H1 (cell line): Measurements from ENCODE around the gene DNAJB8. TPM values are rescaled to one million over a fixed set of nuclear protein-coding genes. Genes with fewer than 3 reads are reported as not detected.

ENCODE experiments used
- CTCF ChIA-PET: fragments of 300-600 bp; sonication (Branson Sonifier 250); formaldehyde crosslinking; loops from one replicate; lab custom pipeline; 2021; ENCODE audit not compliant: partially characterized antibody; lab: Charles Lee
- POLR2A ChIA-PET: fragments of 300-600 bp; sonication (Branson Sonifier 250); formaldehyde crosslinking; loops from one replicate; lab custom pipeline; 2021; ENCODE audit warnings: inconsistent platforms; ENCODE audit not compliant: partially characterized antibody; lab: Charles Lee
- DNase-seq, 2 experiments: peaks; one replicate each; pipeline versions ENCODE4 v3.0.0 to v3.0.0-alpha.2; 2010 to 2022; ENCODE audit warnings: low spot score in 2 of 2, low read depth in 1 of 2, mixed read lengths in 1 of 2
- FAIRE-seq: peaks from 2 replicates; lab custom pipeline; 2011; peaks lifted over from hg19 to GRCh38; lab: Jason Lieb, UNC
- H2AFZ ChIP-seq: 2 replicates; pipeline ENCODE4 v1.8.1; 2012; ENCODE audit warnings: low read length, inconsistent platforms
- H2AK5ac ChIP-seq: 2 replicates; pipeline ENCODE4 v1.6.1; 2013; ENCODE audit warnings: low read depth, low read length
- H2BK120ac ChIP-seq: replicated peaks from 2 replicates; pipeline ENCODE3; 2013; ENCODE audit warnings: low read depth, low read length, inconsistent platforms
- H2BK12ac ChIP-seq: 2 replicates; pipeline ENCODE4 v1.6.1; 2013; ENCODE audit warnings: low read depth, low read length
- H2BK15ac ChIP-seq: 2 replicates; pipeline ENCODE4 v1.6.1; 2013; ENCODE audit warnings: low read length
- H2BK20ac ChIP-seq: 2 replicates; pipeline ENCODE4 v1.6.1; 2013; ENCODE audit warnings: low read length
- H2BK5ac ChIP-seq: 2 replicates; pipeline ENCODE4 v1.6.1; 2013; ENCODE audit warnings: low read depth, low read length
- H3K14ac ChIP-seq: 2 replicates; pipeline ENCODE4 v1.6.1; 2013; ENCODE audit warnings: inconsistent platforms; ENCODE audit not compliant: insufficient read length
- H3K18ac ChIP-seq: 2 replicates; pipeline ENCODE4 v1.6.1; 2013; ENCODE audit warnings: low read length; ENCODE audit errors: extremely low read depth
- H3K23ac ChIP-seq: 2 replicates; pipeline ENCODE4 v1.6.1; 2013; ENCODE audit warnings: inconsistent platforms; ENCODE audit not compliant: insufficient read length
- H3K23me2 ChIP-seq: 2 replicates; pipeline ENCODE4 v1.6.1; 2013; ENCODE audit warnings: low read depth, low read length
- H3K27ac ChIP-seq: 2 replicates; pipeline ENCODE4 v1.6.1; 2011; ENCODE audit warnings: low read depth, low read length, inconsistent platforms
- H3K27me3 ChIP-seq, 4 experiments: replicated peaks in 1 of 4; 1 replicate in 1 of 4; 2 replicates in 3 of 4; pipeline versions ENCODE4 v1.6.1 to v1.8.1; 2011 to 2013; ENCODE audit warnings: low read length in 3 of 4, mild to moderate bottlenecking in 3 of 4, inconsistent platforms in 2 of 4, mixed read lengths in 2 of 4, moderate library complexity in 1 of 4; ENCODE audit not compliant: control insufficient read depth in 3 of 4, insufficient read depth in 3 of 4; ENCODE audit errors: extremely low read depth in 1 of 4
- H3K36me3 ChIP-seq, 4 experiments: 2 replicates each; pipeline versions ENCODE4 v1.6.1 to v1.8.1; 2011 to 2013; ENCODE audit warnings: mild to moderate bottlenecking in 4 of 4, low read length in 3 of 4, moderate library complexity in 2 of 4, control low read depth in 1 of 4, inconsistent platforms in 1 of 4; ENCODE audit not compliant: insufficient read depth in 4 of 4, control insufficient read depth in 2 of 4
- H3K4ac ChIP-seq: replicated peaks from 2 replicates; pipeline ENCODE3; 2013; ENCODE audit warnings: low read length, low read depth, mixed read lengths, inconsistent platforms; ENCODE audit not compliant: insufficient read length
- H3K4me1 ChIP-seq, 4 experiments: replicated peaks in 1 of 4; 1 replicate in 1 of 4; 2 replicates in 3 of 4; pipeline versions ENCODE4 v1.6.1 to v1.8.1; 2011 to 2013; ENCODE audit warnings: low read length in 3 of 4, inconsistent platforms in 2 of 4, mixed read lengths in 1 of 4; ENCODE audit not compliant: insufficient read depth in 4 of 4, control insufficient read depth in 3 of 4
- H3K4me2 ChIP-seq, 2 experiments: 2 replicates each; pipeline versions ENCODE4 v1.6.1 to v1.8.1; 2011 to 2013; ENCODE audit warnings: low read depth in 2 of 2, low read length in 2 of 2, control low read depth in 1 of 2, inconsistent platforms in 1 of 2, mild to moderate bottlenecking in 1 of 2; ENCODE audit not compliant: insufficient read depth in 1 of 2
- H3K4me3 ChIP-seq, 4 experiments: fragments of 200-600, 300-600 bp in 1 of 4; sonication (generic), shearing (Covaris generic), sonication (Bioruptor Twin) in 1 of 4; 2 replicates each; pipeline versions ENCODE4 v1.5.1 to v1.8.1; 2011 to 2016; ENCODE audit warnings: low read length in 4 of 4, low read depth in 3 of 4, control low read depth in 2 of 4, inconsistent platforms in 2 of 4, mild to moderate bottlenecking in 2 of 4, mixed read lengths in 1 of 4, moderate library complexity in 1 of 4; ENCODE audit not compliant: insufficient read depth in 2 of 4; ENCODE audit errors: extremely low read depth in 1 of 4
- H3K56ac ChIP-seq: replicated peaks from 2 replicates; pipeline ENCODE3; 2013; ENCODE audit warnings: low read depth, mild to moderate bottlenecking, mixed read lengths, low read length, inconsistent platforms; ENCODE audit not compliant: insufficient read length
- H3K79me1 ChIP-seq: 2 replicates; pipeline ENCODE4 v1.6.1; 2013; ENCODE audit warnings: low read depth, low read length, control low read depth
- H3K79me2 ChIP-seq, 2 experiments: 2 replicates each; pipeline versions ENCODE4 v1.6.1 to v1.8.1; 2012 to 2013; ENCODE audit warnings: low read length in 2 of 2, mild to moderate bottlenecking in 2 of 2, inconsistent platforms in 1 of 2; ENCODE audit not compliant: insufficient read depth in 2 of 2, control insufficient read depth in 1 of 2
- H3K9ac ChIP-seq, 4 experiments: replicated peaks in 1 of 4; 1 replicate in 1 of 4; 2 replicates in 3 of 4; pipeline versions ENCODE4 v1.6.1 to v1.8.1; 2011 to 2013; ENCODE audit warnings: low read depth in 3 of 4, low read length in 3 of 4, control low read depth in 2 of 4, mild to moderate bottlenecking in 2 of 4, moderate library complexity in 2 of 4, inconsistent platforms in 1 of 4; ENCODE audit errors: extremely low read depth in 1 of 4
- H3K9me3 ChIP-seq, 2 experiments: 2 replicates each; pipeline versions ENCODE4 v1.6.1 to v1.8.1; 2012 to 2013; ENCODE audit warnings: mild to moderate bottlenecking in 2 of 2, moderate library complexity in 2 of 2, control low read depth in 1 of 2, inconsistent platforms in 1 of 2, low read depth in 1 of 2, low read length in 1 of 2, mixed read lengths in 1 of 2; ENCODE audit not compliant: insufficient read depth in 2 of 2
- H4K20me1 ChIP-seq, 2 experiments: replicated peaks in 1 of 2; 2 replicates each; pipeline versions ENCODE3 to v1.8.1; 2011 to 2013; ENCODE audit warnings: inconsistent platforms in 2 of 2, low read length in 2 of 2, mild to moderate bottlenecking in 1 of 2; ENCODE audit not compliant: insufficient read depth in 2 of 2, control insufficient read depth in 1 of 2
- H4K5ac ChIP-seq: 2 replicates; pipeline ENCODE4 v1.6.1; 2013; ENCODE audit warnings: low read length, low read depth, mixed read lengths, inconsistent platforms; ENCODE audit not compliant: insufficient read length
- H4K8ac ChIP-seq: 2 replicates; pipeline ENCODE4 v1.8.0; 2013; ENCODE audit warnings: mild to moderate bottlenecking, moderate library complexity, low read length, inconsistent platforms; ENCODE audit not compliant: insufficient read depth; ENCODE audit errors: extremely low read depth
- H4K91ac ChIP-seq: replicated peaks from 2 replicates; pipeline ENCODE3; 2013; ENCODE audit warnings: low read length, mixed read lengths, inconsistent platforms; ENCODE audit not compliant: insufficient read length
- EZH2 ChIP-seq: fragments of 200-600 bp; sonication (generic); IDR thresholded peaks from 2 replicates; pipeline ENCODE4 v1.7.1; 2012; ENCODE audit warnings: low read depth, mild to moderate bottlenecking, moderate library complexity, low read length, inconsistent platforms; ENCODE audit not compliant: severe bottlenecking
- HDAC2 ChIP-seq, 2 experiments: fragments of 300-600 bp in 1 of 2; sonication (generic) in 1 of 2; IDR thresholded peaks; 2 replicates each; pipeline ENCODE4 v1.6.1; 2011 to 2012; ENCODE audit warnings: low read depth in 2 of 2, low read length in 2 of 2, mild to moderate bottlenecking in 2 of 2, moderate library complexity in 2 of 2, borderline replicate concordance in 1 of 2, inconsistent platforms in 1 of 2
- WGBS, 2 experiments: shearing (Covaris generic) in 1 of 2; methylation state at CpG; one replicate each; pipeline versions ENCODE4 v1.1.6 to v1.1.7; 2013 to 2015; ENCODE audit warnings: low lambda C conversion rate in 2 of 2, mixed read lengths in 2 of 2, inconsistent platforms in 1 of 2, low coverage in 1 of 2, missing lambda C conversion rate in 1 of 2; ENCODE audit not compliant: insufficient replicate concordance in 2 of 2, insufficient coverage in 1 of 2, insufficient read length in 1 of 2; ENCODE audit errors: extremely low coverage in 1 of 2, missing lambda C conversion rate in 1 of 2; 5-methylcytosine and 5-hydroxymethylcytosine counted together
- polyA plus RNA-seq, 7 experiments: library from polyadenylated mRNA; depleted of rRNA in 3 of 7; stranded (reverse) in 5 of 7; unstranded in 2 of 7; fragments of >200 nt in 5 of 7; fragments of 200-250 nt in 2 of 7; gene quantifications; 1 replicate in 5 of 7; 2 replicates in 1 of 7; 4 replicates in 1 of 7; pipeline versions ENCODE4 v1.2.1 to v1.2.3, GENCODE V29; 2011 to 2013; ENCODE audit warnings: missing spikeins in 2 of 7, mixed read lengths in 2 of 7
- total RNA-seq: library from RNA; stranded (reverse); fragmentation: NEBNext Ultra II Directional; extraction: Animal tissue kit (Norgen Biotek cat#: 25700); gene quantifications from 2 replicates; pipeline ENCODE4 v1.2.1, GENCODE V29; 2021

DNAJB8 gene
- total and polyA plus RNA-seq, 2 of the 8 experiments (the other 6 are each of a cell fraction or from before 2014, with no cell fraction given): not detected

DNA sequence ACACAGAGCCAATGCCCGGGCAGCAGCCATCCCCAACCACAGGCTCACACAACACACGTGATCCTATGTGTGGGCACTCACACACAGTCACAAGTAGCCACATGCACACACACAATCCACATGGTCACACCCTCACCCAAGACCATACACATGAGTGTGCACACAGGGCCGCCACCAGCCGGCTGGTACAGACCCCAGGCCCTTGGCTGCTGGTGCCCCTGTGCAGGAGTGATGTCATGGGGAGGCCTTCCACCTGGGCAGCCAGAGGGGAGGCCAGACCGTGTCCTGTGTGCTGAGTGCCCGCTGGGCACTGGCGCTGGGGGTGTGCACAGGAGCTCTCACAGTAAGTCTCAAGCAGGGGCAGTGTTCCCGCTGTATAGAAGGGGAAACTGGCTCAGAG, 36.9 kb downstream of the DNAJB8 start:
- H3K27me3 ChIP-seq: peaks cover 12 to 79% (median 68%) of the 10 kb centered on the region in 4 experiments
- no peak for FAIRE-seq

More for the DNA sequence above, 36.9 kb downstream of the DNAJB8 start:
- no peak for TF ChIP-seq HDAC2 (IDR thresholded peaks at IDR 0.05; ENCODE audit: borderline replicate concordance in 1 of 2, low read depth in 2 of 2, low read length in 2 of 2)
- TF ChIP-seq EZH2: no peak
- Histone ChIP-seq H3K79me2 (no peaks in the 10 kb centered on the region), H3K27ac (no peak overlapping the region), H2BK20ac (no peak overlapping the region), H3K23me2 (peaks cover 9% of the 10 kb centered on the region; the same call in 1 of the 2 replicates), H3K4me3 (no peak overlapping the region), H2AK5ac (0 out of 2 replicates have a peak overlapping the region, but pooled peaks have one; percentile 76), H3K4me1 (peaks cover 6 to 40% (median 32%) of the 10 kb centered on the region in 4 experiments), H2BK12ac (peak overlapping the region; percentile 92; the same call in 1 of the 2 replicates), H3K36me3 (no peaks in the 10 kb centered on the region), H3K4me2 (no peak overlapping the region), H3K9me3 (no peaks in the 10 kb centered on the region), H3K56ac (no peak overlapping the region), H2AFZ (no peak overlapping the region), H3K23ac (no peak overlapping the region), H4K8ac (peak overlapping the region; percentile 3; the same call in 1 of the 2 replicates), H3K18ac (no peak overlapping the region), H3K79me1 (no peaks in the 10 kb centered on the region), H3K9ac (no peak overlapping the region), H4K5ac (no peak overlapping the region), H4K91ac (peak overlapping the region; percentile 67), H2BK15ac (peak overlapping the region; percentile 99; the same call in 1 of the 2 replicates), H2BK5ac (no peak overlapping the region), H3K14ac (no peak overlapping the region), H4K20me1 (peaks cover 6 to 11% of the 10 kb centered on the region in 2 experiments), H3K4ac (peak overlapping the region; percentile 69), H2BK120ac (no peak overlapping the region)
- CTCF ChIA-PET: interaction anchor here (1.1 to 11.0 kb wide), 7 partner anchors 9 to 254 kb away, joined by 3 to 144 read pairs (median 5); partner anchors contain the start of gene GATA2
- DNase-seq: no peak
- 86% methylated on average over 8 of the region's 8 CpGs; no CpG with 5 or more reads in 1 of the 2 experiments for WGBS, 2 experiments
- POLR2A ChIA-PET: interaction anchor here (1.2 kb wide), 1 partner anchor 53 kb away, joined by 3 read pairs; no protein-coding TSS in a partner anchor
